Hematopoietic multipotent progenitor cell (in vitro differentiated cells): ENCODE data around the gene NLGN1. TPM values are rescaled to one million over a fixed set of nuclear protein-coding genes. Genes with fewer than 3 reads are reported as not detected.

ENCODE experiments used
- DNase-seq, 3 donors: peaks; one replicate each; pipeline ENCODE4 v3.0.0-alpha.2; 2011 to 2015; ENCODE audit warnings: low read depth in 2 of 3, low spot score in 2 of 3
- total RNA-seq: library from RNA; depleted of rRNA; stranded (reverse); fragments of >200 nt; gene quantifications from one replicate; pipeline ENCODE4 v1.2.3, GENCODE V29; 2012

Gene NLGN1
- total RNA-seq, 1 donor, result 2.2 TPM

GRCh38 chr3:173624086-173624485 lies 226.5 kb downstream of the NLGN1 start:
- no peak for DNase-seq

GRCh38 chr3:173630849-173631248 lies 233.3 kb downstream of the NLGN1 start:
- no peak for DNase-seq

DNA sequence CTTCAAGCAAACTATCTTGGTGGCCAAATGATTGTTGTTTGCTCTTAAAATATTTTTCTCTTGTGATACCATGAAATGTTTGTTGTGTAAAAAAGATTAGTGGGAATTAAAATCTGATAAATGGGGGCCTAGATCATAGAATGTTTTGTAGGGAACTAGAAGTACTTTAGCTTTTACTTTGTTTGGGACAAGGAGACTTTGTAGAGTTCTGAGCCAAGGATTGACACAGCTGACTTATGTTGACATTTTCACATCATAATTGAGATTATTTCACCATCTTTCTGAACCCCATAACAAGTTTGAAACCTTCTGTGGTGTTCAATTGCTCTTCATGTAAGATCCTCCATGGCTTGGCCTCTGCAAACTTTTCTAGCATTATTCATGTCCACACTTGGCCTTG lies 235.4 kb downstream of the NLGN1 start:
- DNase-seq, result no peak

DNA sequence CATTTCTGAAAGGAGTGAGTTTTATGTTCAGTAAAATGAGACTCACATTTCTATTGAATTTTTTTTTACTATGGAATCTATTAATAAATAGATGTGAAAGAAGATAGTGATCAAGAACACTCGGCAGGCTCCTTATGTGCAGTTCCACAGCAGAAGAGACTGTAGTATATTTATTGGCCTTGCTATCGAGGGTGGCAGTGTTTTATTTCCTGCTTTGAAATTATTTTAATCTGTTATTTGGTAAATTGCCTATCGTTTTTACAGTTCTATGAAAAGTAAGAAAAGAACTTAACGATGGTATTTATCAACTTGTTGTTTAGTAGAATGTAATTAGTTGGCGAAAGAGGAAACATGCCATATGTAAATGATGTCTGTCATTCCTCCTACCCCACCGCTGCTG lies 238.3 kb downstream of the NLGN1 start:
- no peak for DNase-seq

- DNase-seq, result no peak
Observed at GRCh38 chr3:173639098-173639497, 241.6 kb downstream of the NLGN1 start.

DNA sequence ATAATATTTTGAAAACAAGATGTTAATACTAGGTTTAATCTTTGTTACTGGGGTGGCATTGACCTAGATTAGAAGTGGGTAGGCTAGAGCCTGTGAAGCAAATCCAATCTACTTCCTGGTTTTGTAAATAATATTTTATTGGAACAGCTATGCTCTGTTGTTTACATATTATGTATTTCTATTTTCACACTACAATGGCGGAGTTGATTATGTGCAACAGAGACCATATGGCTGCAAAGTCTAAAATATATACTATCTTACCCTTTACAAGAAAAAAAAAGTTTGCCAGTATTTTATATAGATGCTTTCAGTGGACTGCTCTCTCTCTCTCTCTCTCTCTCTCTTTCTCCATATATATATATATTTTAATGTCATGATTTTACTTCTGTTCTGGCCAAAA lies 244.2 kb downstream of the NLGN1 start:
- no peak for DNase-seq

GRCh38 chr3:173644086-173645082 lies 246.8 kb downstream of the NLGN1 start:
- no peak for DNase-seq

- no peak for DNase-seq
Observed at GRCh38 chr3:173650596-173650995, 253.1 kb downstream of the NLGN1 start.

GRCh38 chr3:173652093-173652492 lies 254.5 kb downstream of the NLGN1 start:
- no peak for DNase-seq

DNA sequence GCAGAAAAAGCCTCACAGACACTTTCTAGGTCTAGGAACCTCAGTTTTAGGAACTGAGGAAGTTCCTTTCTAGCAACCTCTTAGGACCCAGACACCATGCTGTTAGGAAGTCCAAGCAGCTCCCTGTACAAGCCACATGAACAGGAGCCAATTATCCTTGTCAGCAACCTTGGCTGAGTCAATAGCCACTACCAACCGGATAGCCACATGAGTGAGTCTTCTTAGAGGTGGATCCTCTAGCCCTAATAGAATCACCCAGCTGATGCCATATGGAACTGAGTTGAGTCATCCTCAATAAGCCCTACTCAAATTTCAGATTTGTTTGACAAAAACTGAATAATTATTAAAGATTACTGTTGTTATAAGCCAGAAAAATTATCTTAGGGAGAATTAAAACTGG lies 256.2 kb downstream of the NLGN1 start:
- DNase-seq, result no peak

DNA sequence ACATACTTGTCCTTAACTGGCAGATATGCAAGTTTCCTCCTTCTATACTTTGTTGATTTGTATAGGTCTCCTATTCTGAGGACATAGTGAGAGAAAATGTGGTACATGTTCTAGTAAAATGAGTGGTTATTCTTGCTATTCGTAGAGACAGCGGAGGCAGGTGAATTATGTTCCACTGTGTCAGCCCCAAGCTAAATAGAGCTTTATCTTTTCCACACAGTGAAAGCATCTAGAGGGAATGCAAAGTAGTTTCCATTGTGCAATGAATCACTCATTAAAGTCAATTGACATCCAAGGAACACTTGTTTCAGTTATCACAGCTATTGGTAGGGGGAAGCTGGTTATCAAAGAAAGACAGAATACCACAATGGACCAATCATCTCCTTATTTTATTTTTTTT lies 262.4 kb downstream of the NLGN1 start:
- no peak for DNase-seq

DNA sequence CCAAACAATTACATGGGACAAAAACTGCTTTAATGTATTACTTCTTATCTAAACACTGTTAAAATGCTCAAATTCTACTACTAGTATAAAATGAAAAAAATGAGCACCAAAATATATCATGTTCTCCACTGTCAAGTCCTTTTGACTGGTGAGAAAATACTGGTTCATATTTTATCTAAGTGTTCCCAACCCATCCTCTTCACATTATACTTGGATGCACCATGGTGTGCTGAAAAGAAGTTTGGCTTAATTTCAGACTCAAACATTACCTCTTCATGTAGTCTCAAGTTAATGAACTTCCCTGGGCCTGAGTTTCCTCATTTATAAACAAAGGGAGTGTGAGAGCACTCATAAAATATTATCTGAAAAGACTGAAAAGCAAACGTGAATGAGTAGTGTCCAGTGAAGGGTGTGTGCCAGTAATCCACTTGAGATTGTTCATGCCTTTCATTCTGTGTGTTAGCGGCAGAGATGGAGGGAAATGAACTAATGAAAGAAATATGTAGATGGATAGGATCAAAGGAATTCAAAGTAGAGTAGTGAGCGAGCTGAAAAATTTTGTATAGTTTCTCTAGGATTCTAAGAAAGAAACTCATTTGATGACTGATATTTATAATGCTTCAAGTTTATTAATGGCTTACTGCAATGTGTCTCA lies 263.2 kb downstream of the NLGN1 start:
- no peak for DNase-seq

DNA sequence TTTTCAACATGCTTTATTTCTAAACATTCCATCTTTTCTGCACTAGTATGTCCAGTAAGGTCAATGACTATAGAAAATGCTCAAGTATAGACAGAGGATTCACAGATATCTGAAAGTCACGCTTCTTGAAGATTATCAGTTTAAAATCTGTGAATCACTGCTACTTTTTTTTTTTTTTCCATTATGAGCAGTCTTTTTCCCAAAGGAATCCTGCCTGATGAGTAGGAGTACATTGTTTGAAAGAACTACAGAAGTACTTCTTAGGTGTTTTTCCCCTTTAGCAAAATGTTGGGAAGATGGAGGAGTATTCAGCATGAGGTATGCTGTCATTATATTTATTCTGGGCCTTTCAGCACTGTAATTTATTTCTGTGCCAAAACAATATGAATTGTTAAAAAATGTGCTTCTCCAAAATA lies 266.2 kb downstream of the NLGN1 start:
- DNase-seq, result no peak

GRCh38 chr3:173676094-173676493 lies 278.6 kb downstream of the NLGN1 start:
- no peak for DNase-seq

DNA sequence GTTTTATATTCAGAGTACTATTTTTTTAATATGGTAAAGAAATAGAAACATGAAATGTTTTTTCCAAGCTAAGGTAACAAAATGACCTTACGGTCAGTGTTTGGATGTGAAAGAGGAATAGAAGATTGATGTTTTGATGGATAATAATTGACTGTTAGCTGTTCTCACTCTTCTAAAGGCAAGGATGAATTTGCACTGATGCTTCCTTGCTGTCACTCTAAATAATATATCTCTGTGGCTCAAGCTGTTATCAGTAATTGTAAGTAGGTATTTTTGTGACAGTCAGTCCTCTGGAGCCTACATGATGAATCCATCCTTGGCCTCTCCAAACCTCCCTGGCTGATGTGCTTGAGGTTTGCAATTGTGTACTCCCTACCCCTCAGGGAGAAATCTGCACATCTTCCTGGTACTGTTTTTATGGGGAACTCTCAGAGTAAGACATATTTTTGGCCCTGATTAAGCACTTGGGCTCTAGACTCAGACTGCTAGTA lies 283.7 kb downstream of the NLGN1 start:
- no peak for DNase-seq

DNA sequence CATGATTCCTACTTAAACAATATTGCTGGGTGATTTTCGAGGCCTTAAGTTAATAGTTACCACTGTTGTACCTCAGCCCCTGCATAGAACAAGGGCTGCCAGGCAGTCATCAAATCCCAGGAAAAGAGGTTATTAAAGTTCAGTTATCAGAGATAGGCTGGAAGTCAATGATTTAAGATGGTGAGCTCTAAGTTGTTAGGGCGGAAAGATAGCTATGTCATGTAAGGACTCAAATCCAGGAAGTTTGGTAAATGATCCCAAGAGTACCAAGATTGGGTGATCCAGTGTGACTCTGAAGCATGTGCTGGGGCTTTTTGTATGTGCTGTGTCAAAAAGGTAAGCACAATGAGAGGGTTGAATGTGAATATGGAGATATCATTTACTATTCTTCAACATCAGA lies 287.9 kb downstream of the NLGN1 start:
- no peak for DNase-seq

GRCh38 chr3:173688216-173688842 lies 290.8 kb downstream of the NLGN1 start:
- no peak for DNase-seq

GRCh38 chr3:173690542-173691180 lies 293.1 kb downstream of the NLGN1 start:
- DNase-seq, result no peak

GRCh38 chr3:173699353-173699752 lies 301.8 kb downstream of the NLGN1 start:
- no peak for DNase-seq

- no peak for DNase-seq
Observed at GRCh38 chr3:173700336-173700735, 302.8 kb downstream of the NLGN1 start.

GRCh38 chr3:173702561-173702960 lies 305.0 kb downstream of the NLGN1 start:
- DNase-seq, result no peak
